ENCODE data around the gene SALL3.

The SALL3 gene

GRCh38 chr18:78965260-78965659 is 14.4 kb upstream of the SALL3 start:
- FAIRE-seq: no peak
- no peak for DNase-seq (ENCODE audit: low spot score)

GRCh38 chr18:78965917-78966792 is 13.5 kb upstream of the SALL3 start:
- FAIRE-seq: no peak
- DNase-seq (ENCODE audit: low spot score): no peak

- no peak for FAIRE-seq
- DNase-seq (ENCODE audit: low spot score): no peak
These were observed 12.9 kb upstream of the SALL3 start for GRCh38 chr18:78966793-78967106.

- FAIRE-seq (no peak), DNase-seq (ENCODE audit: low spot score) (no peak)
These were observed 11.9 kb upstream of the SALL3 start for GRCh38 chr18:78967692-78968091.

GRCh38 chr18:78969574-78970315 is 9.9 kb upstream of the SALL3 start:
- DNase-seq (ENCODE audit: low spot score) (no peak), FAIRE-seq (peak; percentile 40)

GRCh38 chr18:78970774-78971333 is 8.8 kb upstream of the SALL3 start:
- no peak for DNase-seq (ENCODE audit: low spot score)
- FAIRE-seq: no peak

DNA sequence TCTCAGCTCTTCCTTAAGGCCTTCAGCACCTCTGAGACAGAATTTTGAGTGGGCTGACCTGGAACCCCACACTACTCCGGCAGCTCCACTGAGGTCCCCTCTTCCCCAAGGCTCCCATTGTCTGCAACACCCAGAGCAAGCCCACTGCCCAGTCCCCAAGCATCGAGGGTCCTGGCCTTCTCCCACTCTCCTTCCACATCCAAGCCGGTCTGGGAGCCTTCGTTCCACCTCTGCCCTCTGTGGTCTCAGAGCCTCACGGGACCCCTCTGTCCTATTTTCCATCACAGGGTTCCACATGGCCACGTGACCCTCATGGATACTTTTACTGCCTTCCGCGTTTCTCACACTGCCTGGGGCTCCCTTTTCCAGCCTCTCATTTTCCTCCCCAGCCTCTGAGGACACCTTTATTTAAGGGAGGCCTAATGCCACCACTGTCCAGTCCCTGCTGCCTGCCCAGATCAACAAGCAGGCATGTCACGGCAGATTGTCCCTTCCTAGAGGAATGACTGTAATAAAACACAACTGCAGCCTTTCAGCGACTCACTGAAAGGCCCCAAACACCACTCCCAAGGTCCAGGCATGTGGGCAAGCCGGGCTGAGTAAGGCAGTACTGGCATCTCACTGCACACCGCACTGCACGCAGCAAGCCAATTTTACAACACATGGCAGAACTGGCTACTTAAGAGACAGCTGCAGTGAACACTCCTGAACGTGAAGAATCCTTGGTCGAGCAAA is 7.9 kb upstream of the SALL3 start:
- DNase-seq (ENCODE audit: low spot score) (no peak), FAIRE-seq (no peak)

DNA sequence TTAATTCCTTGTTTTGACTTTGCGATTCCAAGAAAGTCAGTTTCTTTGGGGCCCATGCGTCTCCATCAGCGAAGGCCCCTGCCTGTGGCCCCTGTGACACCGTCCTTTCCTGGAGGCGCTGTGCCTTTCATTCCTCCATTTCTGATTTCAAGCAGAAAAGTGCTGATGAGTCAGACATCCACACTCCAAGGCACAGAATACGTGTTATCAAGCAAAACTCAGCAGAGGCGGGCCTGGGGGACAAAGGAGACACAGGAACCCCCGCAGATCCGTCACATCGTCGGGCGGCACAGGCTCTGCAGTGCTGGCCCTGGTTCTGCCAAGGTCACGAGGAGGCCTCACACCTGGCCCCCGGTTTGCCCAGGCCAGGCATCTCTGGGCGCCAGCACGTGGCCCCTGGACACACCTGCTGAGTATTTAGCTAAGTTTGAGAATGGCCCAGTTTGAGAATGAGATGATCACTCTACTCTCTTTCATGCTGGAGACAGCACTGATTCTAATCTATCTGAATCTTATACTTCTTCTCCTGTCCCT is 7.2 kb upstream of the SALL3 start:
- DNase-seq (ENCODE audit: low spot score) (no peak), FAIRE-seq (no peak)

- no peak for FAIRE-seq
- DNase-seq (ENCODE audit: low spot score): no peak
These were observed 6.7 kb upstream of the SALL3 start for GRCh38 chr18:78972930-78973331.

GRCh38 chr18:78973357-78974083 is 6.1 kb upstream of the SALL3 start:
- FAIRE-seq (no peak), DNase-seq (ENCODE audit: low spot score) (no peak)

GRCh38 chr18:78974115-78974761 is 5.4 kb upstream of the SALL3 start:
- DNase-seq (ENCODE audit: low spot score) (peak; percentile 67), FAIRE-seq (no peak)

DNA sequence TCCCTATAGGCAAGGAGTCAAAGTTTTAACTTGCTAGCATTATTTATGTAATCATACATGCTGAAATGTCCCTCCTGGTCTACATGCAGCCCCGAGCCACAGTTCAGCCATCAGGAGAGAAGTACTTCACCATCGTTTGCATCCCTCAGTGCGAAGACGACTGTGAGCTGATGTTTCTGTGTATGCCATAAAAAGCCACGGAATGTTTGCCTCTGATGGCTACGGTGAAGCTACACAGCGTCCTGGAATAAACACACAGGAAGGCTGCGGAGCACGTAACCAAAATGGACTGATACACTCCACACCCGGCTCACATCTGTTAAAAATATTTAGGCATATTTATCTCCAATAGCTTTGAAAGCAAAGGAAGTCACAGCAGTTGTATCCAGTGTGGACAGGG is 4.3 kb upstream of the SALL3 start:
- peak; percentile 37 for FAIRE-seq
- no peak for DNase-seq (ENCODE audit: low spot score)

GRCh38 chr18:78975699-78976335 is 3.8 kb upstream of the SALL3 start:
- DNase-seq (ENCODE audit: low spot score) (no peak), FAIRE-seq (no peak)

DNA sequence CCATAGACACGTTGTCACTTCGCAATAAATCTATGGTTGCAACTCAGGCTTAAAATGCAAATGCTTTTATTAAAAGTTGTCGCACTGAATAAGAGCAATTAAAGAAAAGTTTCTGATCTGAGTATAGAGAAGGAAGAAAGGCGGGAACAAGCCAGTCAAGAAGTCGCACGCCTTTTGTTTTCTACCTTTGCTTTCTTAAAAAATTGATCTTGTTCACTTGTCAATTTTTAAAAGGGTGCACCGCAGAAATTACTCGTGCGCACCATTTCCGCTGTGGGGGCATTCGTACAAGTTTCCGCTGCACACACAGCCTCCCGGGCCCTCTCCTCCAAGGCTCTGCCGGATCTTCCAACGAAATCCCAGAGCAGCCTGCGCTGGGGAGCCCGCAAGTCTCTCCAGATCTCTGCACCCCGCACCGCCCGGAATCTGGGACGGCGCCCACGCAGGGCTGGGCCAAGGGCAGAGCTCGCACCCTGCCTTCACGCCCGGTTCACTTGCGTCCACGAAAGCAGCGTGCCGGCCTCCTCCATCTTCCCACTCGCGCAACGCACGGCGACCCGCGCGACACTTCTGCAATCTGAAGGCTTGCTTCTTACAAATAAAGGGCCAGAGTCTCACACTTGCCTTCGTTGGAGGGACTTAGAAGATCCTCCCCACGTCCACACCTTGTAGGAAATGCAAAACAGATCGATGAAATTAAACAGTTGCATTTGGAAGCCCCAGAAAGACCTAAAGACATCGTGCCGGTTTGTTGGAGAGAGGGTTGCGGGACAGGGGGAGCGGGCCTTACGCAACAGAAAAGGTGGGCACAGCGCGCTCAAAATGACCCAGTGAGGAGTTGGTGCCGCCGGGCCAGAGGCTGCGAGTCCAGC is 2.6 kb upstream of the SALL3 start:
- FAIRE-seq (no peak), DNase-seq (ENCODE audit: low spot score) (no peak)

GRCh38 chr18:78977637-78978348 is 1.8 kb upstream of the SALL3 start:
- DNase-seq (ENCODE audit: low spot score) (no peak), FAIRE-seq (no peak)

GRCh38 chr18:78978349-78979055 is 1.1 kb upstream of the SALL3 start:
- DNase-seq (ENCODE audit: low spot score) (no peak), FAIRE-seq (no peak)

DNA sequence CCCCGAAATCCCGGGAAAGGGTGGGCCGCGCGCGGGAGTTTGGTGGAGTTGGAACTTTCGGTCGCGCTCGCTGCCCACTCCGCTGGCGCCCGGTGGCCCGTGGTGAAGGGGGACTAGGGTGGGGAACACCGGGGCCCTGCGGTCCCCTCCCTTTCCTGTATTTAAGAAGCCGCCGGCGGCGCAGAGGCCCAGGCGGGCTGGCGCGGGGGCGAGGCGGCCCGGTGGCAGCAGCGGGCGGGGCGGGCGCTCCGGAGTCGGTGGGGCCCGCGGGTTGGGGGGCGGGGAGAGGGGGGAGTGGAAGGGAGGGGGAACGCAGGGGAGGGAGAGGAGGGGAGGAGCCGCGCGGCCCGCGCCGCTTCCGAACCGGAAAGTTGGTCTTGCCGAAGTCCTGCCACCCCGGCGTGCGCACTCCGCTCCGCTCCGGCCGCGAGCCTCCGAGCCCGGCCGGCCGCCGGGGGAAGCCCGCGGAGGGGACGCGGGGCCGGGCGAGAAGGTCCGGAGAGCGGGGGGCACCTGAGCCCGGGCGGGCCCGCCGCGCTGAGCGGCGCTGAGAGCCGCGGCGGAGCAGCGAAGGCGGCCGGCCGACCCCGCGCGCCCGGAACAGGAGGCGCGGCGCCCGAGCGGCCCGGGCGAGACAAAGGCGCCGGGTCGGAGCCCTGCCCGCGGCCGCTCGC is 425 bp upstream of the SALL3 start:
- DNase-seq (ENCODE audit: low spot score): no peak
- no peak for FAIRE-seq

All from urothelium cell line (cell line).